Left kidney (tissue), 2 donors: ENCODE results near the gene NCOA6. TPM values are rescaled to one million over a fixed set of nuclear protein-coding genes. Genes with fewer than 3 reads are reported as not detected.
"Not testable (repeated sequence)": the region's sequence is repeated elsewhere in the genome, so short reads cannot be mapped to it uniquely, and the experiment has no call there.

Source experiments
- DNase-seq: peaks from one replicate; pipeline ENCODE4 v3.0.0-alpha.2; 2013
- polyA plus RNA-seq: library from polyadenylated mRNA; unstranded; fragments of 120-200 nt; gene quantifications from one replicate; pipeline ENCODE4 v1.2.1, GENCODE V29; 2013; ENCODE audit not compliant: insufficient read length

The NCOA6 gene
- polyA plus RNA-seq, 1 donor, result 61.6 TPM

DNA sequence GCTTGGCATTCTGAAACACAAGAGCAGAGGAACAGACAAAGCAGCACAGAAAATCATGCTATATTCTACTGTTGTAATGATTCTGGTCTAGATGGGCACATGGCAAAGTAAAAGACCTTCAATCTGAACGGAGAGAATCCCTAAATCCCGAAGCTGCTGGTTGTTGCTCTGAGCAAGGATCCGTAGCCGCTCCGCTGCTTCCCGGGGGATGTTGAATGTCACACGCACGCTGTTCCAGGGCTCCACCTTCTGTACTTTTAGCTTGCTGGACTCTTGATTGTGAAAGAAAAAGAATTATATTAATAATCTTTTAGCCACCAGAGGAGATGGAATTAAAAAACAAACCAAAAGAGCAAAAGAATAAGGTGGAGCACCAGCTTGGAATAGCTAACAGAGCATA, 49.3 kb downstream of the NCOA6 start:
- DNase-seq, result no peak

DNA sequence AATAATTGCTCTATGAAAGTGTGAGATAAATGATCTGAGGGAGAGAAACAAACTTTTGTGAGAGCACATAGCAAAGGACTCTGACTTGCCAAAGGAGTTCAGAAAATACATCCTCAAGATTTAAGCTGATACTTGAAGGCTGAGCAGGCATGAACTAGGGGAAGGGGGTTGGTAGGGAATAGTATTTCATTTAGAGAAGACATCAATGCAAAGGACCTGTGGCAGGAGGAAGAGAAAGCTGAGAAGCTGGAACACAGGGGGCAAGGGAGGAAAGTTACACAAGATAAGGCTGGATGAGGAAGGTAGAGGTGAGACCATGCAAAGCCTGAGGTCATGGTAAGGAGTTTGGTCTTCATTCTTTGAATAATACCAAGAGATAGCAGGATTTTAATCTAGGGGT, 50.6 kb downstream of the NCOA6 start:
- no peak for DNase-seq

DNA sequence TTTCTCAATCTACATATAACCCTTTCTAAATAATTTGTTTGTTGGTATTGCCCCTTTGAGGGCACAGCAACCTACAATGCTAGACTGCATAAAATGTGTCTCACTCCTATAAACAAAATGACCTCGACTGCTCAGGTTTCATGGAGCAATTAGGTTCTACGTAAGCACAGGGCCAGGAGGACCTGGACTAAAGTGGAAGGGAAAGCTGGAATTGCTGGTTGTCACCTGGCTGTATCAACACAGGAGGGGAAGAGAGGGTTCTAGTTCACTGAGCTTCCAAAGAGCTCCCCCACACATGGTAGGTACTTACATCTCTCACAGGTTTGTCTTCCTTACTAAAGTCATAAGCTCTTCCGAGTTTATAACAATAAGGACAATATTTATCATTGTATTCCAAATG, 51.0 kb downstream of the NCOA6 start:
- DNase-seq, result no peak

DNA sequence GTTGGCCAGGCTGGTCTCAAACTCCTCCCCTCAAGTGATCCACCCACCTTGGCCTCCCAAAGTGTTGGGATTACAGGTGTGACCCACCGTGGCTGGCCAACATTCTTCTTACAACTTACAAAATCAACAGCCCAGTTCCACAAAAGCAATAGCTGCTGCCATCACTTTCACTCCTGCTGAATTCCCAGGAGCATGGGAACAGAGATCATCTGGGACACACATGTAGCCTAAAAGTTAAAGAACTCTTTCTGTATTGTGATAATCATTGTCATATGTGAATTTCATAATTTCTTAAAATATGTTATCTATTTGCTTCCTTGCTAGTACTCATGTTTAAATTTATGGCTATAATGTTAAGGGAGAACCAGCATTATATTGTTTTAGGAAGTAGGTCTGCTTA, 51.7 kb downstream of the NCOA6 start:
- DNase-seq, result no peak

DNA sequence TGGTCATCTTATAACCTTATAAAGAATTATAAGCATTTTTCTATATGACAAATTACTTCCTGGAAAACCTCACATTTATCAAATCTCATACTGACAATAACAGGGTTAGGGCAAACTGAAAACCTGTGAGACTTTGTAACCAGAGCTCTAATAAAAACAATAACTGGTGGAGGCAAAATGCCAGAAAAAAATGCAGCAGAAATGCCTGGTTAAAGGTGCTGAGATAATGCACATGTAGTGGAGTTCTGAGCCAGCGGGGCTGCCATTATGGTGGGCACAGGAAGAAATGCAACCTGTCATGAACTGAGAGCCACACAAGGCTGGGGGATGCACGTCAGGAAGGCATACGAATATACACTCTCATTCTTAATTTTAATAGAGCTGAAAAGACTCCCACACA, 53.0 kb downstream of the NCOA6 start:
- DNase-seq, result no peak

DNA sequence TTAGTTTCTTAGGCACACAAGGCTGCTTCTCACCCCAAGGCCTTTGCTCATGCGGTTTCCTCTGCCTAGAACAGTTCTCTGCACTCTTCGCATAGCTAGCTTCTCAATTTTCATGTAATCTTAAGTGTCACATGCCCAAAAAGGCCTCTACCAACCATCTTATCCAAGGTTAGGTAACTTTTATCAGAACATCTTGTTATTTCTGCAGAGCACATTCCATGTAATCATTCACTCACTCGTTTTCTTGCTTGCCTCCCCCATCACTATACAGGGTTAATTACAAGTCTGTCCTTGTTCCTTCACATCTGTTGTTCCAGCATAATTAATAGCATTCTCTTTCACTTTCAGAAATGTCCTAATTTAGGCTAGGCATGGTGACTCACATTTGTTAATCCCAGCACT, 53.8 kb downstream of the NCOA6 start:
- DNase-seq, result no peak

DNA sequence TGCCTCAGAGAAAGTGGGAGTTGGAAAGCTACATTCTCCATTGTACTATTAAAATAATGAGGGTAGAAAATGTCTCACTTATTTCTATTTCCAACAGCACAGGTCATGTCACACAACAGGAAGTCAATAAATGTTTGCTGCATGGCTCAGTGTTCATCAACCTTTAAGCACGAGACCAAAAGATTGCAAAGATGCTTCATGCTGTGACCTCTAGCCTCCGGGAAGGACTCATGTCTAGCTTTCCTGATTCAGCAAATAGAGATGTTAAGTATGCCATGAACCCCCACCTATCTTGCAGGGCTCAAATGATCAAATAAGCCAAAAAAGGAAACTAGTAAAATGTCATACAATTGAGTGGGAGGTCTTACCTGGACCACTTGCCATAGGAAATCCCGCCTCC, 57.4 kb downstream of the NCOA6 start:
- DNase-seq, result no peak

DNA sequence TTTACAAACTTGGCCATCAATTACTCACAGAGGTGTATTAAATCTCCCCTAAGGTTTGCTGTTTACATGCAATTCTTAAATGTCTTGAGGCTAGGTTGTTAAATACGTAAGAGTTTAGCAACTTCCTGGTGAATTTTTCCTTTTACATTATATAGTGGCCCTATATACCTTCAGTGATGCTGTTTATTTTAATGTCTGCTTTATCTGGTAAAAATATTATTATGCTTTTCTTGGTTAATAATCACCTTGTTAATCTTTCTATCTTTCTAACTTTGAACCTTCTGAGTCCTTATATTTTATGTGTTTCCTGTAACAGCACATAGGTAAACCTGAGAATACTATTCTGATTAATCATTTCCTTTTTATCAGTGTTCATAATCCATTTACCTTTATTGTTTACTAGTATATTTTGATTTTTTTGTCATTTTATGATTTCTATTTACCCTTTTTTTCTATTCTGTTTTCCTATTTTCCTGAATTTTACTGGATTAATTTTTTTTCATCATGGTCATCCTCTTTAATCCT, 63.4 kb downstream of the NCOA6 start:
- DNase-seq, result no peak

DNA sequence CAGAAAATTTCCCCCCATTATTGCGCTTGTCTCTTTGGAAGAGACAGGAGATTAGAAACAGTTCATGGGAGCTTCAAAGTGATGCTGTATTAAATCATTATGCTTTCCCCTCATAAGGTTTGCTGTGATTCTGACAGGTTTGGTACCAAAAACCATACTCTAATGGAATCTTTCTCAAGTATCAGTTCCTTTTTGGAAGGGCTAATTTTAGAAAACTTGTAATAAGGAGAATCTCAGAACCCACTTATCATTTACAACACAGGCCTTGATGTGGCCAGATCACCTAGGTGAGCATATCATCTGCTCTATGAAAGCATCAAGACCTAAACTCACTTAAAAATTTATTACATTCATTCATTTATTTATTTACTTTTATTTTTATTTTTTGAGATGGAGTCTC, 70.1 kb downstream of the NCOA6 start:
- no peak for DNase-seq

DNA sequence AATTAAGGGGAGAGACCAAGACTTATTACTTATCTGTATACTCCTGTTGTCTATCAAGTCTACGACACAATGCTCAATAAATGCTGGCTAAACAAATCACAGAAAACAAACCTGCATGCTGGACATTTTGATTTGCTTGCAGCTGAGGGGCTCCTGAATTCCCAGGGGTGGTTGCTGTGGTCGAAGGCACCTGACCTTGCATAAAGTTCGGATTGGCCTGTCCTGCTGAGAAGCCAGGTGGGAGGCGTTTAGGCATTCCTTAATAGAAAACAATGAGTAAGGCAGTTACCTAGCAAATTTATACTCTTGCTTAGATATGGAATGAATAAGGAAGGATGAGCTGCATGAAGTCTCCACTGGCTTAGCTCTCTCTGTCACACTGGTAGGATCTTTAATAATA, 70.8 kb downstream of the NCOA6 start:
- DNase-seq, result no peak

DNA sequence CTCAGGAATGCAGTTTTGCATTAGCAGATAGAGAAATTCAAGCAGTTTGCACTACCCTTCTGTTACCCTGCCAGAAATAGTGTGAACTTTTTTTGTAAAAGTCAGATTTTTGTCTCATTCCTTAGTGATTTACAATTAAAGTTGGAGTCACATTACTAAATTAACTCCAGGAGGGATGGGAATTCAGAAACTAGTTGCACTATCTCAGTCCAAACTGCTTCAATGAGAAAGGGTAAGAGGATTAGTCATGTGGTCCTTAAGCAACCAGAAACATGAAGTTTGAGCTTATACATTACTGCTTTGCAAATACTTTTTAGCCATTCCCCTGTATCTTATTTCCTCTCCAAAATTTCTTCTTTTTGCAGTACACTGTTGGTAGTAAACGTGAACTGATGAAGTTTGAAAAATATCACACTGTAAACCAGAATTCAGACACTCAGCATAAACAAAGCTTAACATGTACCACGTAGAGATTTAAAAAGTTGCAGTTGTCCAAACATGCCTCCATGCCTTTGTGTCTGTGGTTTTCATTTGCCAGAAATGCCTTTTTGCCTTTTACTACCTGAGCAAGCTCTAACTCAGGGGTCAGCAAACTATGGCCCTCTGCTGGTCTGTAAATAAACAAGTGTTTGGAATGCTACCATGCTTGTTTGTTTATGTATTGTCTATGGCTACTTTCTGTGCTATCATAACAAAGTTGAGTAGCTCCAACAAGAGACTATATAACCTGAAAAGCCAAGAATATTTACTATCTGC, 71.6 kb downstream of the NCOA6 start:
- DNase-seq, result no peak

DNA sequence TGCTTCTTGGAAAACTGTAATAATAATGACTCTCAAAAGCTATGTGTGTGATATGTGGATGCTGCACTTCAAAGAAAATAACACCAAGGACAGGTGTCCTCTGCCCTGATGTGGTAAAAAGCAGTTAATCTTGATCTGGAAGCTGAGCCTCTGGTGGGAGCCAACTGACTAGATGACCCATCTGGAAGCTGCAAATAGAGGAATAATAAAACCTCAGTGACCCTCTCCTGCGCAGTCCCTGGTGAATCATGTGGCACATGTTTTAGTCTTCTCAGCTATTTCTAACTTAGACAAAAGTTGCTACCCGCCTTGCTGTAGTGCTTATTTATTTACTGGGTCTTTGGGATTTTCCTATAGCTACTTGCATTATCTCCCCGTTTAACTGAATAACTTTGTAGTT, 74.0 kb downstream of the NCOA6 start:
- no peak for DNase-seq

DNA sequence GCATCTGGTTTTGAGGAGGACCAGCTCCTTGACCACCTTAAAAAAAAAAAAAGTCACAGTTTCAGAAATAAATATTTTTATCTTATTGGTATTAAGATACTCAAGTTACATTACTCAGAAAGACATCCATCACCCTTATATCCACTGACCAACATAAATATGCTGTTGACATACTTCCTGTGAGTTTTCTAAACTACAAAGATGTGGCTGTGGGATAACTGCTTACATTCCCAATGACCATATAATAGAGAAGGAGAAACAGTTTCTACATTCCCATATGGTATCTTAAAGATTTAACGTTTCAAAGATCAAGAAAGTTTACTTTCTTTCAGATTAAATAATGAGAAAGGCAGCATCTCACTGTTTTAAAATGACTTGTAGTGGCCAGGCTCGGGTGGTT, 75.0 kb downstream of the NCOA6 start:
- DNase-seq, result no peak

DNA sequence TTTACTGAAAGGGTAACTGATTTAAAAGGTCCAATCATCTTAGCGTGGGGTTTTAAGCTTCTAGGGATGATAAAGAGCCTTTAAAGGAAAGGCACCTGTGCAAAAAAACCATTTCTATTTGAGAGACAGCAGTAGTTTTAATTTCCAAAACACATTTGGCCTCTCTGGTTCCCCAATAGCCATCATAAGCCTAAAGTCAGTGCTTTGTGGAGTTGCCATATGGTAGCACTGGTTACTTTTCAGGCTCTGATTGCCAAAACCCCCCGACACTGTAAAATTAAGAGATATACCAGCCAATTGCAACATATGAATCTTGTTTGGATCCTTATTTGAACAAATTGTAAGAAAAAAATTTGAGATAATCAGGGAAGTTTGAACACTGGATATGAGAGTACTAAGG, 76.7 kb downstream of the NCOA6 start:
- no peak for DNase-seq

DNA sequence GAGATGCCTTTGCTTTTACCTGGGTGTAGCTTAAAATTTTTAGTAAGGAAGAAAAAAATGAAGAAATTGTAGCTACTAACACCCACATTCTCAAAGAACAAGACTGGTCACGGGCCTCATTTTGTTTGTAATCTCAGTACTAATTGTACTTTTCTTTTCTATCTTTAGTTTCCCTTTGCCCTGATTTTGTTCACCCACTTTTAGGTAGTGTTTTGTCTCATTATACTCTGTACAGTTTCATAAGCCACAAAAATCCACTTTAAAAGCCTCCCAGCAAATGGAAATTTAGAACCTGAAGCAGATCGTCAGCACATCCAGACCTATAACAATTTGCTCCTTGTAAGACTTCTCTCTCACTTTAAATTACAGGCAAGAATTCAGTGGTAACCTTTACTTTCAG, 78.0 kb downstream of the NCOA6 start:
- no peak for DNase-seq

DNA sequence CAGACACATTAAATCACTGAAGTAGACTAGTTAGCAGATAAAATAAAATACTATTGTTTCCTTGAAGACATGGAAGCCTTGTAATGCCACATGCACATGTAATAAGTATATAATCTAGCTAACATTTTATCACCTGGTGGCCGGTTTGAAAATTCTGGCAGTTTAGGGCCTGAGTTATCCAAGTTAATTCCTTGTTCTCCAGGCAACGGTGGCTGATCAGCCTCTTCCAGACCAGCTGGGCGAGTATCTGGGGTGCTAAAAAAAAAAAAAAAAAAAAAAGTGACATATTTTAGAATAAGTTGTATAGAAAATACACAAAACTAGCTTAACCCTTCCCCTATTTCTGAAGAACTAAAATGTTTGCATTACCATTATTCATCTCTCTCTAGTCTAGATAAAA, 78.8 kb downstream of the NCOA6 start:
- no peak for DNase-seq

DNA sequence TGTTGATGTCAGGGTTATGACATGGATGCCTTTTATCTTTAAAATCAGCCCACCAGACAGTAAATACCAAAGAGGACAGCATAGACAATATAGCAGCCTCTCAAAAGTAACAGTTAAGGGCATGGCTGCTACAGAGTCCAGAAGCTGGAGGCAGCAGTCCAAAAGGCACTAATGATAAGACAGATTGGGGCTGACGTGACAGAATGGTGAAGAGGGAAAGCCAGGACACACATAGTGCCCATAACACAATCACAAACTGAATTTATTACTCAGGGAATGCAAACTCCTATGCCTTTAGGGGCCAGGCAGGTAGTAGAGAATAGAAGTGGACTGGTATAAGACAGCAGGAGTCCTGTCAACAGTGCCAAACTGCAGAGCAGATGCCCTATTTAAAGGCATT, 80.6 kb downstream of the NCOA6 start:
- DNase-seq, result no peak

DNA sequence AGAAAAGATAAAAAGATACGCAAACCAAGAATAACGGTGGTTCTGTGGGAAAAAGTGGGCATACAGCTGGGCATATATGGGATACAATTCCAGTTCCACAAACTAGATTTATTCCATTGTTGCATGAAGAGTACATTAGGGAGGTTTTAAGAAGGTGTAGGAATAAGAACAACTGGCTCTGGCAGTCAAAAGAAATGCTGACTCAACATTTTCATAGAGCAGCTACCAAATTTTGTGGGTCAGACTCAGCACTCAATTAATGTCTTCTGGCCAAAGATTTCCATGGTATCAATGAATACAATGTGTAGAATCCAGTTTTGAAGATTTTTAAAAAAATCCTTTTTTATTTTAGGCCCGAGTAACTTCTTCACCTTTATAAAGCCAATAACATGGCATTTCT, 81.1 kb downstream of the NCOA6 start:
- no peak for DNase-seq

DNA sequence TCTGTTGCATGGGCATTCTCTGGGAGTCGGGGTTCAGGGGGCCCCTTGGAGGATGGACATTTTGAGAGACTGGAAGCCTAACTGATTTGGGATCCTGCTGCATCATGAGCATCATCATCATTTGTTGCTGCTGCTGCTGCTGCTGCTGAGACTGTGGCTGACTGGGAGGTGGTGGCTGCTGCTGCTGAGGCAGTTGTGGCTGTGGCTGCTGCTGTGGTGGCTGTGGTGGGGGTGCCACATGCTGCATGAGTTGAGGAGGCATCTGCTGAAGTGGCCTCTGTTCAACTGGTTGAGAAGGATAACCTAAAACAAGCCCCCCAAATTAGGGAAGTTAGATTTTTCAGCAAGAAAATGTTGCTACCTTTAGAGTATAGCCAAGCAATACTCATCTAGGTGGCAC, 82.4 kb downstream of the NCOA6 start:
- DNase-seq, result no peak

DNA sequence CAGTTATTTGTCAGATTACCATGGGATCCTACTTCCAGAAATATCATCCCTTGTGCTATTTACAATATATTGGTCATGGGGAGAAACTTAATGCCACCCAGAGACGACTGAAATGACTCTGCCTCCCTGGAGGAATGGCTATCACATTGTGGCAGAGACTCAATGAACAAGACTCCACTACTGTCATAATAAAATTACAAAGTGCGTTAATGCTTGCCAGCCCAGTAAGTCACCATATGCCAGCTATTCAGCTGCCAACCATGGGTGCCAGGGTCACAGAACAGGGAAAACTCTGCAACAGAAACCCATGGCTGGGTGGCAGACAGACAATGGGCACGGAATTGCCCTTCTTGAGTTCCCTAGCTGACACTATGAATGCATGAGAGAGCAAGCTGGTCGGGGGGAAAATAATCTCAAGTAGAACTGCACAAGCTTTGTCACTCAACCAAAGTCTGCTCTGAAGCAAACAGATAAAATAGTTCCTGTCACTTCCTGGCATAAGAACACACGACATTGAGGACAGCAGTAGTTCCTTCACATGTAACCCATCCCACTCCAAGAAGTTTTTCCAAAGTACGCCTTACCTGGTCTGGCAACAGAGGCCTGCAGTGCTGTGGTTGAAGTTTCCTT, 89.2 kb downstream of the NCOA6 start:
- DNase-seq, result no peak

DNA sequence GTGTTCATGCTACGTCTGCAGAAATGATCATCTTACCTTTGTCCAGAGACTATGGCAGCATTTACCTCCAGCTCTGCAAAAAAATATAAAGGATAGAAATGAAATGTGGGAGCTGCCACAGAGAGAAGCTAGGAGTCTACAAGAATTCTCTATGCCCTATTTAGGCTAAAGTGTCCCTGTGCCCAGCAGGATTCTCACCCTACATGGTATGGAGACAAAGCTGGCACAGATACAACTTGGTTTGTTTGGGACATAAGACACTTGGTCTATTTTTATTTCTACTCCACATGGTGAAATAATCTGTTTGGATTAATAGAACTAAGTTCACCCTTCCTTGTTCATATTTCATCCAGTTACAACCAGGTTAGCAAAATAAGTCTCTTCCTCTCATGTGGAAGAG, 92.9 kb downstream of the NCOA6 start:
- DNase-seq, result no peak

DNA sequence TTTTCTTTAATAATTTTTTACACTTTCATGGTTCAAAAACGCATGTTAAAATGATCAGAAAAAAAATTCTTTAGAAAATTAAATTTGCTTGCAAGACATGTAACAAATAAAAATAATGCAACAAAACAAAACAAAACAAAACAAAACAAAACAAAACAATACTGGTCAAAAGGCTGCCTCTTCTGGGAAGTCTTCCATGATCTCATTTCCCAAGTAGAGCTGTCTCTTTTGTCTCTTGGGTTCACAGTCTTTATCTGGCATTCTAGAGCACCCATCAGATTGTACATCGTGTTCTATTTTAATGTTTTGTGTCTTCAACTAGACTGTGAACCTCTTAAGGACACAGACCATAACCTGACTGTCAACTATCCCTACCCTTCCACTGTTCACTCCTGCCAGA, 96.0 kb downstream of the NCOA6 start:
- no peak for DNase-seq

DNA sequence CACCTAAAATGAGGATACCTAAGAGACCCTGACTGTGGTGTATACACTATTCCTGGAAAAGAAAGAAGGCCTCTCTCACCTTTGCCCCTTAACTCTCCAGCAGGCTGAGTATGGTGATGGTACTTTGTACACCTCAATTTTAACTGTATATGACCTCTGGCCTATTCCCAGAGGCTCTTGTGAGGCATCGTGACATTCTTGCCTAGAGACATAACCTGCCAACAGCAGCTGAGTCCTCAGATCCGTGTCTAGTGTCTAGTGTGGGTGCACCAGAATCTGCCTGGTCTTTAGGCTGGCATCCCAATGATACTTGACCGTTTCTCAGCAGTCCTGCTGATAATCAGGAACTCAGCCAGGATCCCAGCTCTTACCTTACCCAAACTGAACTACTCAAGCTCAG, 101.3 kb downstream of the NCOA6 start:
- no peak for DNase-seq

DNA sequence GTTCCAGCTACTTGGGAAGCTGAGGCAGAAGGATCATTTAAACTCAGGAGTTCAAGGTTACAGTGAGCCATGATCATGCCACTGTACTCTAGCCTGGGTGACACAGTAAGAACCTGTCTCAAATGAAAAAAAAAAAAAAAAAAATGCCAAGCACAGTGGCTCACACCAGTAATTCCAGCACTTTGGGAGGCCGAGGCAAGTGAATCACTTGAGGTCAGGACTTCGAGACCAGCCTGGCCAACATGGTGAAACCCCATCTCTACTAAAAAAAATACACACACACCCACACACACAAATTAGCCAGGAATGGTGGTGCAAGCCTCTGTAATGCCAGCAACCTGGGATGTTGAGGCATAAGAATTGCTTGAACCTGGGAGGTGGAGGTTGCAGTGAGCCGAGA, 102.9 kb downstream of the NCOA6 start:
- not testable (repeated sequence) for DNase-seq
